Esophagus squamous epithelium (tissue), 4 donors: Measurements from ENCODE around the gene NEO1.

Experiments
- POLR2A ChIP-seq, 4 donors: fragments of 450-650 bp; IDR thresholded peaks; one replicate each; pipeline ENCODE4 v1.6.1; 2017; ENCODE audit warnings: antibody characterized with exemption in 4 of 4, mild to moderate bottlenecking in 4 of 4, moderate library complexity in 3 of 4
- TF ChIP-seq, protein P1 (sequence below), 6 experiments: fragments of 450-650 bp in 4 of 6; fragments of 200-600 bp in 2 of 6; sonication (generic) in 2 of 6; IDR thresholded peaks; one replicate each; pipeline ENCODE4 v1.5.1; 2016 to 2019; ENCODE audit warnings: antibody characterized with exemption in 6 of 6, mild to moderate bottlenecking in 4 of 6, moderate library complexity in 4 of 6

GRCh38 chr15:73014904-73015303 is 37.4 kb upstream of the NEO1 start:
- TF ChIP-seq, protein P1, sequence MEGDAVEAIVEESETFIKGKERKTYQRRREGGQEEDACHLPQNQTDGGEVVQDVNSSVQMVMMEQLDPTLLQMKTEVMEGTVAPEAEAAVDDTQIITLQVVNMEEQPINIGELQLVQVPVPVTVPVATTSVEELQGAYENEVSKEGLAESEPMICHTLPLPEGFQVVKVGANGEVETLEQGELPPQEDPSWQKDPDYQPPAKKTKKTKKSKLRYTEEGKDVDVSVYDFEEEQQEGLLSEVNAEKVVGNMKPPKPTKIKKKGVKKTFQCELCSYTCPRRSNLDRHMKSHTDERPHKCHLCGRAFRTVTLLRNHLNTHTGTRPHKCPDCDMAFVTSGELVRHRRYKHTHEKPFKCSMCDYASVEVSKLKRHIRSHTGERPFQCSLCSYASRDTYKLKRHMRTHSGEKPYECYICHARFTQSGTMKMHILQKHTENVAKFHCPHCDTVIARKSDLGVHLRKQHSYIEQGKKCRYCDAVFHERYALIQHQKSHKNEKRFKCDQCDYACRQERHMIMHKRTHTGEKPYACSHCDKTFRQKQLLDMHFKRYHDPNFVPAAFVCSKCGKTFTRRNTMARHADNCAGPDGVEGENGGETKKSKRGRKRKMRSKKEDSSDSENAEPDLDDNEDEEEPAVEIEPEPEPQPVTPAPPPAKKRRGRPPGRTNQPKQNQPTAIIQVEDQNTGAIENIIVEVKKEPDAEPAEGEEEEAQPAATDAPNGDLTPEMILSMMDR (IDR thresholded peaks at IDR 0.05): no peak
- no peak for TF ChIP-seq POLR2A (IDR thresholded peaks at IDR 0.05)
